ENCODE measurements around the gene TBC1D22A. TPM values are rescaled to one million over a fixed set of nuclear protein-coding genes. Genes with fewer than 3 reads are reported as not detected.

The TBC1D22A gene
- polyA plus RNA-seq, 1 donor from 2014 or later: 9.3 TPM

GRCh38 chr22:46793497-46793896 lies 31.0 kb downstream of the TBC1D22A start:
- Histone ChIP-seq H3K27ac (ENCODE audit: low read length) (no peak overlapping the region), H2AFZ (ENCODE audit: low read depth, low read length) (no peak overlapping the region), H3K4me2 (ENCODE audit: low read length) (no peak overlapping the region), H3F3A (ENCODE audit: insufficient read depth, low read length, poor library complexity, severe bottlenecking) (no peaks in the 10 kb centered on the region), H4K20me1 (ENCODE audit: insufficient read depth) (no peaks in the 10 kb centered on the region), H3K9me3 (ENCODE audit: low read length) (no peaks in the 10 kb centered on the region), H3K4me3 (ENCODE audit: low read length) (no peak overlapping the region), H3K9ac (ENCODE audit: low read length) (no peak overlapping the region), H3K79me2 (replicated peaks; ENCODE audit: insufficient read depth, low read length) (no peaks in the 10 kb centered on the region), H3K27me3 (ENCODE audit: insufficient read depth, low read depth, low read length) (no peaks in the 10 kb centered on the region), H3K36me3 (ENCODE audit: insufficient read depth, low read length) (no peaks in the 10 kb centered on the region), H3K9me2 (ENCODE audit: insufficient read depth, low read length) (no peaks in the 10 kb centered on the region)
- TF ChIP-seq EP300 (conservative IDR thresholded peaks at IDR 0.05; ENCODE audit: poor library complexity, severe bottlenecking) (no peak), REST (IDR thresholded peaks at IDR 0.05; ENCODE audit: borderline replicate concordance) (no peak), POLR2AphosphoS5 (IDR thresholded peaks at IDR 0.05) (no peak), TAF1 (IDR thresholded peaks at IDR 0.05; ENCODE audit: low read depth) (no peak), MXI1 (conservative IDR thresholded peaks at IDR 0.05; ENCODE audit: poor library complexity, severe bottlenecking) (no peak), RAD21 (conservative IDR thresholded peaks at IDR 0.05) (no peak), SMC3 (conservative IDR thresholded peaks at IDR 0.05; ENCODE audit: poor library complexity) (no peak), CTCF (IDR thresholded peaks at IDR 0.05; ENCODE audit: poor library complexity, severe bottlenecking) (no peak), EZH2 (IDR thresholded peaks at IDR 0.05; ENCODE audit: borderline replicate concordance, insufficient read depth, low read length, poor library complexity, severe bottlenecking) (no peak)

GRCh38 chr22:46794067-46794466 lies 31.6 kb downstream of the TBC1D22A start:
- H3K4me2 ChIP-seq (ENCODE audit: low read length): no peak overlapping the region
- no peaks in the 10 kb centered on the region for H3K9me2 ChIP-seq (ENCODE audit: insufficient read depth, low read length)
- TF ChIP-seq TAF1 (IDR thresholded peaks at IDR 0.05; ENCODE audit: low read depth): no peak
- TF ChIP-seq EP300 (conservative IDR thresholded peaks at IDR 0.05; ENCODE audit: poor library complexity, severe bottlenecking): no peak
- TF ChIP-seq EZH2 (IDR thresholded peaks at IDR 0.05; ENCODE audit: borderline replicate concordance, insufficient read depth, low read length, poor library complexity, severe bottlenecking): no peak
- no peak for TF ChIP-seq CTCF (IDR thresholded peaks at IDR 0.05; ENCODE audit: poor library complexity, severe bottlenecking)
- TF ChIP-seq SMC3 (conservative IDR thresholded peaks at IDR 0.05; ENCODE audit: poor library complexity): no peak
- no peak for TF ChIP-seq POLR2AphosphoS5 (IDR thresholded peaks at IDR 0.05)
- no peak for TF ChIP-seq REST (IDR thresholded peaks at IDR 0.05; ENCODE audit: borderline replicate concordance)
- TF ChIP-seq MXI1 (conservative IDR thresholded peaks at IDR 0.05; ENCODE audit: poor library complexity, severe bottlenecking): no peak
- TF ChIP-seq RAD21 (conservative IDR thresholded peaks at IDR 0.05): no peak
- no peak overlapping the region for H3K9ac ChIP-seq (ENCODE audit: low read length)
- no peak overlapping the region for H2AFZ ChIP-seq (ENCODE audit: low read depth, low read length)
- no peak overlapping the region for H3K4me3 ChIP-seq (ENCODE audit: low read length)
- H3F3A ChIP-seq (ENCODE audit: insufficient read depth, low read length, poor library complexity, severe bottlenecking): no peaks in the 10 kb centered on the region
- H3K9me3 ChIP-seq (ENCODE audit: low read length): no peaks in the 10 kb centered on the region
- H3K27ac ChIP-seq (ENCODE audit: low read length): no peak overlapping the region
- no peaks in the 10 kb centered on the region for H3K27me3 ChIP-seq (ENCODE audit: insufficient read depth, low read depth, low read length)
- H4K20me1 ChIP-seq (ENCODE audit: insufficient read depth): no peaks in the 10 kb centered on the region
- no peaks in the 10 kb centered on the region for H3K36me3 ChIP-seq (ENCODE audit: insufficient read depth, low read length)
- H3K79me2 ChIP-seq (replicated peaks; ENCODE audit: insufficient read depth, low read length): no peaks in the 10 kb centered on the region
